Astrocyte of the spinal cord (primary cell): ENCODE results near the gene PRKCH.

Experiments used
- DNase-seq: peaks from one replicate; pipeline ENCODE4 v3.0.0; 2011; ENCODE audit warnings: low read depth, low spot score
- H3K4me3 ChIP-seq: 2 replicates; pipeline ENCODE4 v1.5.1; 2011; ENCODE audit warnings: low read depth, mild to moderate bottlenecking, low read length, moderate library complexity
- in situ Hi-C: cut with HindIII; loops from 2 replicates; pipeline ENCODE4 v1.10.0; 2017; ENCODE audit warnings: low sequenced_read_pairs
- TF ChIP-seq, protein P1 (sequence below): IDR thresholded peaks from 2 replicates; pipeline ENCODE4 v1.5.1; 2012; ENCODE audit warnings: low read depth, mild to moderate bottlenecking, low read length, inconsistent platforms

The PRKCH gene

DNA sequence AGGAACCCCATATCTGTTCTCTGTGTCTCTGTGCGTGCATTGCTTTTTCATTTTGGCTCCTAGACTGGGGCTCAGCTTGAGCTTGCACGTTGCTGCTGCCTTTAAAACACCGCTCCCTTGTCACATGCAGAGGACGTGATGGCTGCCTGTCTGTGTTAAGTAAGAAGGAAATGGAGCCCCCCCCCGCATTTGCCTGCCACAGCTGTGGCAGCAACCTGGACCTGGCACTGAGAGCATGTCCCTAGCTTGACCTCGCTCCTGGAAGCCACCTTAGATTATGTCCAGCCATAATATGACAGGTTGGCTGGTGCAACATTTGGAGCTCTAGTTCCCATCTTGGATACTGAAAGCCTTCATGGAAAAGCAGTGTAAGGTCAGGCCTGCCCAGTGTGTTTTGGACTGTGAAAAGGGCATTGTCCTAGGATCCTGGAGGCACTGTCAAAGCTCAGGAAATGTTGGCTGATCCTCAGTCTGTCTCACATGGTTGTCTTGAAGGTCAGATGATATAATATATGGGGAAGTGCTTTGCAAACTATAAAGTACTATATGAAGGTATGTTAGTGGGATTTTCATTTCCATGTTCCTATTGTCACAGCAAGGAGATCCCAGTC is 73.8 kb downstream of the PRKCH start:
- in situ Hi-C loops: no loop called here
- no peak for DNase-seq
- TF ChIP-seq, protein P1, sequence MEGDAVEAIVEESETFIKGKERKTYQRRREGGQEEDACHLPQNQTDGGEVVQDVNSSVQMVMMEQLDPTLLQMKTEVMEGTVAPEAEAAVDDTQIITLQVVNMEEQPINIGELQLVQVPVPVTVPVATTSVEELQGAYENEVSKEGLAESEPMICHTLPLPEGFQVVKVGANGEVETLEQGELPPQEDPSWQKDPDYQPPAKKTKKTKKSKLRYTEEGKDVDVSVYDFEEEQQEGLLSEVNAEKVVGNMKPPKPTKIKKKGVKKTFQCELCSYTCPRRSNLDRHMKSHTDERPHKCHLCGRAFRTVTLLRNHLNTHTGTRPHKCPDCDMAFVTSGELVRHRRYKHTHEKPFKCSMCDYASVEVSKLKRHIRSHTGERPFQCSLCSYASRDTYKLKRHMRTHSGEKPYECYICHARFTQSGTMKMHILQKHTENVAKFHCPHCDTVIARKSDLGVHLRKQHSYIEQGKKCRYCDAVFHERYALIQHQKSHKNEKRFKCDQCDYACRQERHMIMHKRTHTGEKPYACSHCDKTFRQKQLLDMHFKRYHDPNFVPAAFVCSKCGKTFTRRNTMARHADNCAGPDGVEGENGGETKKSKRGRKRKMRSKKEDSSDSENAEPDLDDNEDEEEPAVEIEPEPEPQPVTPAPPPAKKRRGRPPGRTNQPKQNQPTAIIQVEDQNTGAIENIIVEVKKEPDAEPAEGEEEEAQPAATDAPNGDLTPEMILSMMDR: no peak
- H3K4me3 ChIP-seq: no peak overlapping the region

DNA sequence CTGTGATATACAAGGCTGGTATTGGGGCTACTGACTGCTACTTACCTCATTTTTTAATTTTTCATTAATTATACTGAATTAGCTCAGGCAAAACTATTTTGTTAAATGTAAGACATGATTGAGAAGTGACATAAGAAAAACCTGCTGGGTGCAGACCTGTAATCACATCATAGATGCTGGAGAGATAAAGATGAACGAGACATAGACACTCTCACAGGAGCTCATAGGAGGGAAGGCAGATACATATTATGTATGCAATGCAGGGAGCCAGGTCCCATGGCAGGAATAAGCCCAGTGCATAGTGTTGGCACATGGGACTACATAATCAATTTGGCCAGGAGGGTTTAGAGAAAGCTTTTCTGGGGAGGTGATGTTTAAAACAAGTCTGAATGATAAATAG is 74.9 kb downstream of the PRKCH start:
- DNase-seq: no peak
- H3K4me3 ChIP-seq: no peak overlapping the region
- in situ Hi-C loops: no loop called here
- TF ChIP-seq, protein P1: no peak

DNA sequence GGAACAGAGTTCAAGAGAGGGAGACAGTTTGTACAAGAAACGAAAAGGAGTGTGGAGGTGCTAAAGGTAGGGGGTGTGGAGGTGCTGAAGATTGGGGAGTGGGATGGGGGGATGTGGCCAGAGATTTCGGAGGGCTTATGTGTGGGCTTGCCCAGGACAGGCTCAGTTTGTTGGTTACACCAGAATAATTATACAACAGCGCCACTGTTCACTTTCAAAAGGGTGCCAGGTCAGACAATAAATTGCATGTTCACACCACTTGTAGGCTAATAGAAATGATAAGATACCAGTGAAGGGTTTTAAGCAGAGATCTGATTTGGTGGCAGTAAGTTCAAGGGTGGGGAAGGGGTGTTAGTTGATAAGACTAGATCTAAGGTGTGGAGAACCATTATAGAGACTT is 75.3 kb downstream of the PRKCH start:
- TF ChIP-seq, protein P1: no peak
- in situ Hi-C loops: no loop called here
- no peak for DNase-seq
- no peak overlapping the region for H3K4me3 ChIP-seq

DNA sequence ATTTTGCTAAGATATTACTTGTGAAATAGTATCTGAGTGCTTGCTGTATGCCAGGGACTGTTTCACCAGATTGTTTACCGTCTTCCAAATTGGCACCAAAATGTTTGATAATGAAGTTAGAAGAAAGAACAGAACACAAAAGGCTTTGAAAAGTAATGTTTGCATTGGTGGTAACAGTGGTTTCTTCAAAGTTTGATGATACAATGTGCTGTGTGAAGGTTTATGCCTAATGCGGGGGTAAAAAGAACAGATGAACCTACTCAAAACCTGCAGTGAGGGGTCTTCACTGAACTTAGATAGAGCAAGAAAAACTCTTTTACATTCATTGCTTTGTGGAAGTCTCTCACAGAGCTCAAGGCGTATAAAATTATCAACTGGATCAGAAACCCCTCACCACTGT is 76.2 kb downstream of the PRKCH start:
- H3K4me3 ChIP-seq: no peak overlapping the region
- in situ Hi-C loops: no loop called here
- TF ChIP-seq, protein P1: no peak
- DNase-seq: no peak

- TF ChIP-seq, protein P1: no peak
- in situ Hi-C loops: no loop called here
- H3K4me3 ChIP-seq: no peak overlapping the region
- no peak for DNase-seq
Observed at GRCh38 chr14:61398221-61398620, 76.8 kb downstream of the PRKCH start.

- TF ChIP-seq, protein P1: no peak
- no peak for DNase-seq
- H3K4me3 ChIP-seq: no peak overlapping the region
- in situ Hi-C loops: no loop called here
Observed at GRCh38 chr14:61399365-61399764, 78.0 kb downstream of the PRKCH start.

DNA sequence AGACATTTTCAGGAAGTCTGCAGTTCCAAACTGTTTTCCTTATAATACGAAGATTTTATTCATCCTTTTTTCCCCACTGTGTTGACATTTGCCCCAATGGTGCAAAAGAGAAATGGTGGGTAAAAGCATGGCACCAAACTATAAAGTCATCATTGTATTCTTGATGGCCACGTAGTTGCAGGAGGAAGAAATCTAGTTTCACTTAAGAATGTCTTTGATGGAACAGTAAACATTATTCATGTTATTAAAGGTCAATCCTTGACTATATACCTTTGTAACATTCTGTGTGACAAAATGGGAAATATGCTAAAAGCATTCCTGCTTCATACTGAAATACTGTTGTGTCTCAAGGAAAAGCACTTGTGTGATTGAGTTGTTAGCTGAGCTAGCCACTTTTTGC is 80.1 kb downstream of the PRKCH start:
- no peak for DNase-seq
- in situ Hi-C loops: no loop called here

More for the DNA sequence above, 80.1 kb downstream of the PRKCH start:
- no peak overlapping the region for H3K4me3 ChIP-seq
- TF ChIP-seq, protein P1: no peak
